Measurements from ENCODE around the gene ADGRA3.

The ADGRA3 gene

GRCh38 chr4:22474636-22475310, 41.1 kb downstream of the ADGRA3 start:
- H3K27me3 ChIP-seq (ENCODE audit: insufficient read depth, low read length, poor library complexity, severe bottlenecking), result no peaks in the 10 kb centered on the region
- TF ChIP-seq EZH2phosphoT487 (IDR thresholded peaks at IDR 0.05; ENCODE audit: borderline replicate concordance) (no peak), CTCF (conservative IDR thresholded peaks at IDR 0.05; ENCODE audit: low read length) (no peak)
- no peak overlapping the region for H3K4me3 ChIP-seq (ENCODE audit: low read length, poor library complexity, severe bottlenecking)
- H3K36me3 ChIP-seq (ENCODE audit: insufficient read depth, low read length), result peaks cover 23% of the 10 kb centered on the region
- H3F3A ChIP-seq (ENCODE audit: low read depth), result no peaks in the 10 kb centered on the region; the same call in 1 of the 2 replicates
- H3K4me1 ChIP-seq (ENCODE audit: insufficient read depth, low read length, poor library complexity, severe bottlenecking), result peaks cover 8% of the 10 kb centered on the region
- peaks cover 11% of the 10 kb centered on the region; the same call in 1 of the 2 replicates for H3K79me2 ChIP-seq (ENCODE audit: insufficient read depth, low read length)
- no peak overlapping the region for H3K9ac ChIP-seq (ENCODE audit: low read depth, low read length, poor library complexity, severe bottlenecking)
- H3K9me3 ChIP-seq (ENCODE audit: insufficient read depth, low read depth, low read length), result no peaks in the 10 kb centered on the region
- H3K4me2 ChIP-seq (ENCODE audit: low read depth, low read length, poor library complexity, severe bottlenecking), result no peak overlapping the region
- peaks cover 9% of the 10 kb centered on the region for H4K20me1 ChIP-seq (ENCODE audit: insufficient read depth, low read length, poor library complexity, severe bottlenecking)
- no peaks in the 10 kb centered on the region for H3K9me2 ChIP-seq (replicated peaks; ENCODE audit: low read depth, low read length)
- no peak overlapping the region for H2AFZ ChIP-seq (ENCODE audit: low read length)

- H3K27me3 ChIP-seq (ENCODE audit: insufficient read depth, low read length, poor library complexity, severe bottlenecking), result no peaks in the 10 kb centered on the region
- no peak overlapping the region for H3K4me2 ChIP-seq (ENCODE audit: low read depth, low read length, poor library complexity, severe bottlenecking)
Observed at GRCh38 chr4:22473268-22473667, 42.6 kb downstream of the ADGRA3 start.

GRCh38 chr4:22471999-22472461, 43.8 kb downstream of the ADGRA3 start:
- no peak overlapping the region for H2AFZ ChIP-seq (ENCODE audit: low read length)
- H3K9me3 ChIP-seq (ENCODE audit: insufficient read depth, low read depth, low read length), result no peaks in the 10 kb centered on the region
- H3K9me2 ChIP-seq (replicated peaks; ENCODE audit: low read depth, low read length), result no peaks in the 10 kb centered on the region
- H3K4me3 ChIP-seq (ENCODE audit: low read length, poor library complexity, severe bottlenecking), result no peak overlapping the region
- peaks cover 11% of the 10 kb centered on the region; the same call in 1 of the 2 replicates for H3K79me2 ChIP-seq (ENCODE audit: insufficient read depth, low read length)
- H3K9ac ChIP-seq (ENCODE audit: low read depth, low read length, poor library complexity, severe bottlenecking), result no peak overlapping the region
- TF ChIP-seq EZH2phosphoT487 (IDR thresholded peaks at IDR 0.05; ENCODE audit: borderline replicate concordance) (no peak), CTCF (conservative IDR thresholded peaks at IDR 0.05; ENCODE audit: low read length) (no peak)
- H3K27me3 ChIP-seq (ENCODE audit: insufficient read depth, low read length, poor library complexity, severe bottlenecking), result no peaks in the 10 kb centered on the region
- peaks cover 32% of the 10 kb centered on the region for H3K36me3 ChIP-seq (ENCODE audit: insufficient read depth, low read length)
- no peak overlapping the region for H3K4me2 ChIP-seq (ENCODE audit: low read depth, low read length, poor library complexity, severe bottlenecking)
- H4K20me1 ChIP-seq (ENCODE audit: insufficient read depth, low read length, poor library complexity, severe bottlenecking), result peaks cover under 1% of the 10 kb centered on the region
- H3K4me1 ChIP-seq (ENCODE audit: insufficient read depth, low read length, poor library complexity, severe bottlenecking), result no peaks in the 10 kb centered on the region
- no peaks in the 10 kb centered on the region for H3F3A ChIP-seq (ENCODE audit: low read depth)

More at GRCh38 chr4:22473268-22473667, 42.6 kb downstream of the ADGRA3 start:
- Histone ChIP-seq H3K4me3 (ENCODE audit: low read length, poor library complexity, severe bottlenecking) (no peak overlapping the region), H3F3A (ENCODE audit: low read depth) (no peaks in the 10 kb centered on the region; the same call in 1 of the 2 replicates), H3K79me2 (ENCODE audit: insufficient read depth, low read length) (peaks cover 11% of the 10 kb centered on the region; the same call in 1 of the 2 replicates), H3K9me3 (ENCODE audit: insufficient read depth, low read depth, low read length) (no peaks in the 10 kb centered on the region), H3K4me1 (ENCODE audit: insufficient read depth, low read length, poor library complexity, severe bottlenecking) (peaks cover 8% of the 10 kb centered on the region), H3K36me3 (ENCODE audit: insufficient read depth, low read length) (peaks cover 32% of the 10 kb centered on the region), H3K9ac (ENCODE audit: low read depth, low read length, poor library complexity, severe bottlenecking) (no peak overlapping the region), H2AFZ (ENCODE audit: low read length) (no peak overlapping the region), H4K20me1 (ENCODE audit: insufficient read depth, low read length, poor library complexity, severe bottlenecking) (peaks cover 8% of the 10 kb centered on the region), H3K9me2 (replicated peaks; ENCODE audit: low read depth, low read length) (no peaks in the 10 kb centered on the region)
- TF ChIP-seq CTCF (conservative IDR thresholded peaks at IDR 0.05; ENCODE audit: low read length) (no peak), EZH2phosphoT487 (IDR thresholded peaks at IDR 0.05; ENCODE audit: borderline replicate concordance) (no peak)
